Neutrophil (primary cell): ENCODE data around the gene FITM2.

Source experiments
- H3K27ac ChIP-seq: fragments of 200-600 bp; sonication (generic); 2 replicates; pipeline ENCODE4 v1.5.1; 2016; ENCODE audit warnings: mild to moderate bottlenecking, moderate library complexity
- H3K27me3 ChIP-seq: fragments of 200-600 bp; sonication (generic); 2 replicates; pipeline ENCODE4 v1.6.0; 2016; ENCODE audit warnings: mild to moderate bottlenecking
- H3K36me3 ChIP-seq: fragments of 200-600 bp; sonication (generic); 2 replicates; pipeline ENCODE4 v1.5.1; 2017
- H3K4me1 ChIP-seq, 2 experiments: fragments of 200-600 bp in 1 of 2; sonication (generic) in 1 of 2; 1 replicate in 1 of 2; 2 replicates in 1 of 2; pipeline versions ENCODE4 v1.5.1 to v1.6.1; 2013 to 2016; ENCODE audit warnings: low read depth in 1 of 2, low read length in 1 of 2, mild to moderate bottlenecking in 1 of 2, moderate library complexity in 1 of 2; ENCODE audit not compliant: control insufficient read depth in 1 of 2, insufficient read depth in 1 of 2
- H3K4me3 ChIP-seq, 2 experiments: fragments of 200-600 bp in 1 of 2; sonication (generic) in 1 of 2; 1 replicate in 1 of 2; 2 replicates in 1 of 2; pipeline ENCODE4 v1.5.1; 2013 to 2016; ENCODE audit warnings: low read depth in 1 of 2, low read length in 1 of 2, mild to moderate bottlenecking in 1 of 2, moderate library complexity in 1 of 2
- H3K9me3 ChIP-seq: fragments of 200-600 bp; sonication (generic); 2 replicates; pipeline ENCODE4 v1.5.1; 2016
- TF ChIP-seq, protein P1 (sequence below): fragments of 200-600 bp; sonication (generic); IDR thresholded peaks from 2 replicates; pipeline ENCODE4 v1.5.1; 2016; ENCODE audit warnings: antibody characterized with exemption

Gene FITM2

DNA sequence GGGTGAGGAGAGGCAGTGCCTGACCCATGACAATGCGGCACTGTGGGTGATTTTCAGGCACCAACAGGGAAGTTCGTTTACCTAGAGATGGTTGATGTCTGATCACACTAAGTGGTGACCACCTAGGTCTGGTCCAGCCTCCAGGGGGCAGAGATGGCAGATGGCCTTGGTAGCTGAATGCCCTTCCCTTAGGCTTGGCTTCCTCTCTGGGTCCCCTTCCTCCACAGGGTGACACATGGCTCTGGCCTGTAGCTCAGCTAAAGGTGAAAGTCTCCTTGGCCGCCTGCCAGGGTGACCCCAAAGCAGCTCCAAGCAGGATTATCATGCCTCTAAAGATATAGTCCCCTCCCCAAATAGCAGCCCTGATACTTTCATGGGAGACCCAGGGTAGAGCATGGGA, 57.5 kb downstream of the FITM2 start:
- no peaks in the 10 kb centered on the region for H3K4me1 ChIP-seq
- H3K9me3 ChIP-seq, result no peaks in the 10 kb centered on the region
- no peaks in the 10 kb centered on the region for H3K36me3 ChIP-seq
- TF ChIP-seq, protein P1, sequence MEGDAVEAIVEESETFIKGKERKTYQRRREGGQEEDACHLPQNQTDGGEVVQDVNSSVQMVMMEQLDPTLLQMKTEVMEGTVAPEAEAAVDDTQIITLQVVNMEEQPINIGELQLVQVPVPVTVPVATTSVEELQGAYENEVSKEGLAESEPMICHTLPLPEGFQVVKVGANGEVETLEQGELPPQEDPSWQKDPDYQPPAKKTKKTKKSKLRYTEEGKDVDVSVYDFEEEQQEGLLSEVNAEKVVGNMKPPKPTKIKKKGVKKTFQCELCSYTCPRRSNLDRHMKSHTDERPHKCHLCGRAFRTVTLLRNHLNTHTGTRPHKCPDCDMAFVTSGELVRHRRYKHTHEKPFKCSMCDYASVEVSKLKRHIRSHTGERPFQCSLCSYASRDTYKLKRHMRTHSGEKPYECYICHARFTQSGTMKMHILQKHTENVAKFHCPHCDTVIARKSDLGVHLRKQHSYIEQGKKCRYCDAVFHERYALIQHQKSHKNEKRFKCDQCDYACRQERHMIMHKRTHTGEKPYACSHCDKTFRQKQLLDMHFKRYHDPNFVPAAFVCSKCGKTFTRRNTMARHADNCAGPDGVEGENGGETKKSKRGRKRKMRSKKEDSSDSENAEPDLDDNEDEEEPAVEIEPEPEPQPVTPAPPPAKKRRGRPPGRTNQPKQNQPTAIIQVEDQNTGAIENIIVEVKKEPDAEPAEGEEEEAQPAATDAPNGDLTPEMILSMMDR, result no peak
- no peak overlapping the region for H3K27ac ChIP-seq
- no peak overlapping the region for H3K4me3 ChIP-seq
- H3K27me3 ChIP-seq, result peaks cover 25% of the 10 kb centered on the region
